ENCODE data around the gene GNAL.
"Not testable (repeated sequence)": the region's sequence is repeated elsewhere in the genome, so short reads cannot be mapped to it uniquely, and the experiment has no call there.

GNAL gene

GRCh38 chr18:11818486-11819203 lies 129.6 kb downstream of the GNAL start:
- no peak for DNase-seq

GRCh38 chr18:11819938-11820337 lies 130.9 kb downstream of the GNAL start:
- no peak for DNase-seq

GRCh38 chr18:11820697-11821096 lies 131.6 kb downstream of the GNAL start:
- DNase-seq: no peak

- no peak for DNase-seq
These were observed 132.1 kb downstream of the GNAL start for GRCh38 chr18:11821208-11821607.

- DNase-seq: no peak
These were observed 132.7 kb downstream of the GNAL start for GRCh38 chr18:11821643-11822237.

GRCh38 chr18:11823545-11823944 lies 134.5 kb downstream of the GNAL start:
- DNase-seq: no peak

- DNase-seq: no peak
These were observed 137.8 kb downstream of the GNAL start for GRCh38 chr18:11826836-11827235.

GRCh38 chr18:11828786-11829432 lies 139.8 kb downstream of the GNAL start:
- no peak for DNase-seq

GRCh38 chr18:11830585-11830984 lies 141.5 kb downstream of the GNAL start:
- DNase-seq: no peak

- no peak for DNase-seq
These were observed 142.9 kb downstream of the GNAL start for GRCh38 chr18:11831921-11832320.

- DNase-seq: no peak
These were observed 145.7 kb downstream of the GNAL start for GRCh38 chr18:11834772-11835171.

- no peak for DNase-seq
These were observed 150.5 kb downstream of the GNAL start for GRCh38 chr18:11839556-11839955.

- DNase-seq: no peak
These were observed 151.4 kb downstream of the GNAL start for GRCh38 chr18:11840493-11840892.

GRCh38 chr18:11842562-11842961 lies 153.5 kb downstream of the GNAL start:
- DNase-seq: no peak

- DNase-seq: no peak
These were observed 155.4 kb downstream of the GNAL start for GRCh38 chr18:11844436-11844835.

GRCh38 chr18:11845654-11846053 lies 156.6 kb downstream of the GNAL start:
- DNase-seq: no peak

- no peak for DNase-seq
These were observed 158.7 kb downstream of the GNAL start for GRCh38 chr18:11847811-11848210.

- no peak for DNase-seq
These were observed 160.2 kb downstream of the GNAL start for GRCh38 chr18:11849279-11849678.

GRCh38 chr18:11849841-11850634 lies 161.0 kb downstream of the GNAL start:
- peak; percentile 65 for DNase-seq

- DNase-seq: no peak
These were observed 161.7 kb downstream of the GNAL start for GRCh38 chr18:11850821-11851145.

- DNase-seq: peak; percentile 98
These were observed 162.2 kb downstream of the GNAL start, which contains the start of gene CHMP1B for GRCh38 chr18:11851146-11851805. Gene CHMP1B (plus strand): TSS chr18:11851413. CDS start chr18:11851512, 99 bp downstream.

GRCh38 chr18:11851806-11852337 lies 162.8 kb downstream of the GNAL start:
- peak; percentile 62 for DNase-seq

- DNase-seq: not testable (repeated sequence)
These were observed 165.5 kb downstream of the GNAL start for GRCh38 chr18:11854554-11854953.
